Midbrain (tissue), 1 donor: ENCODE data around the gene SLC5A1.
"Not testable (repeated sequence)": the region's sequence is repeated elsewhere in the genome, so short reads cannot be mapped to it uniquely, and the experiment has no call there.

Experiments
- DNase-seq: peaks from one replicate; lab custom pipeline; 2025; lab: John Stamatoyannopoulos, UW

SLC5A1 gene

DNA sequence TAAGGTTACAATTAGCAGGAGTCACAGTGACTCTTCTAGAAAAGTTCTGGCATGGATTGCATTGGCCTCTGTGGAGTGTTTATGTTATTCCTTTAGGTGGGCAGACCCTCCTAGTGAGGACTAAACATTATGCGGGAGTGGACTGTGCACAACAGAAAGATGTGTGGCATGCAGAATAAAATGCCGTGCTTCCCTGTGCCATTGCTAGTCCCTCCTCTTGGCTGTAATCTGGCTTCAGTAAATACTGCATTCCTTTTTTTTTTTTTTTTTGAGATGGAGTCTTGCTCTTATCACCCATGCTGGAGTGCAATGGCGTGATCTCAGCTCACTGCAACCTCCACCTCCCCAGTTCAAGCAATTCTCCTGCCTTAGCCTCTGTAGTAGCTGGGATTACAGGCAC, 45.0 kb downstream of the SLC5A1 start:
- DNase-seq: no peak

DNA sequence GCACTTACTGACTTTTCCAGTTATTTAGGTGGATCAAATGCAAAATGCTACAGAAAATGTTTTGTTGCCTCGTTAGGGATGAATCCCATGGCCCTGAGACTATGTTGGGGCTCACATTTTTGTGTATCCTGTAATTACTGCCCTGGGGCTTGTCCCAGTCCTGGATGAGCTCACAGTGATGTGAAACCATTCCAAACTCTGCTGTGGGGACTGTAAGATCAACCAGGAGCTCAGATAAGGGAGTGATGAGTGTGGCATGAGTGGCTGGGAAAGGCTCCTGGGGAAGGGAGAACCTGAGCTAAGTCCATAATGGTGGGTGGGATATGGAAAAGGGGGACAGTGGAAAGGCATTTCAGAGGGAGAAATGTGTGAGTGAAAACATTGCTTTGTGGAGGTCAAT, 54.0 kb downstream of the SLC5A1 start:
- no peak for DNase-seq

DNA sequence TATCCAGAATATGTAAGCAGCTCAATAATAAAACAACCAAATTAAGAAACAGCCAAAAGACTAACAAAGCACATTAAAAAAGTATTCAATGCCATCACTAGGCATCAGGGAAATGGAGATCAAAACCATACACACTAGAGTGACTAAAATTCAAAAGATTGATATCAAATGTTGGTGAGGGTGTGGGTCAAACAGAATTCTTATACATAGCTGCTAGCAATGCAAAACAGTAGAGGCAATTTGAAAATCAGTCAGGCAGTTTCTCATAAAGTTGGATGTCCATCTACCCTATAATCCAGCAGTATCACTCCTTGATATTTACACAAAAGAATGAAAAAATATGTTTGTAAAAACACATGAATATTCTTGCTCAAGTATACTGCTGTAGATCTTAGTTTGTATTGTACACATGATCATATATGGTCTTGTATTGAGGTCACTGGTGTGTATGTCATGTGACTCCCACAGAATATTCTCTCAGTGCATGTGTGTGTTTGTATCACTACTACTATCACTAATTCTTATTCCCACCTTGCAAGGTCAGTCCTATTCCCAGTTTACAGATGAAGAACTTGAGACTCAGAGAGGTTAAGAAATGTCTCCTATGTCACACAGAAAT, 54.9 kb downstream of the SLC5A1 start:
- DNase-seq: no peak

DNA sequence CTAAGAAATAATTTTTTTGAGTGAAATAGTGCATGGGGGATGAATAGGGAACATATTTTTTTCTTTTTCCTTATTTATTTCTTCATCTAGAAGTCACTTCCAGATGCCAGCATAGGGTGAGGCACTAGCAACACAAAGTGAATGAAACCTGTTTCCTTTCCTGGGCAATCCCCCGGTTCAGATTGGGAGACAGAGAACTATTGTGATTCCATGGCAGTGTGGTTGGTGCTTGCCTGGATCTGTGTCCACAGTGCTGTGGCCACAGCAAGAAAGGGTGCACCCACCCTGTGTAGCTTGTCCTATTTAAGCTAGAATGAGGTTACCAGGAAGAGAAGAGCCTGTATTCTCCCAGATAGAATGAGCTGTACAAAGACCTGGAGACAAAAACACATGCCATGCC, 57.6 kb downstream of the SLC5A1 start:
- DNase-seq: no peak

DNA sequence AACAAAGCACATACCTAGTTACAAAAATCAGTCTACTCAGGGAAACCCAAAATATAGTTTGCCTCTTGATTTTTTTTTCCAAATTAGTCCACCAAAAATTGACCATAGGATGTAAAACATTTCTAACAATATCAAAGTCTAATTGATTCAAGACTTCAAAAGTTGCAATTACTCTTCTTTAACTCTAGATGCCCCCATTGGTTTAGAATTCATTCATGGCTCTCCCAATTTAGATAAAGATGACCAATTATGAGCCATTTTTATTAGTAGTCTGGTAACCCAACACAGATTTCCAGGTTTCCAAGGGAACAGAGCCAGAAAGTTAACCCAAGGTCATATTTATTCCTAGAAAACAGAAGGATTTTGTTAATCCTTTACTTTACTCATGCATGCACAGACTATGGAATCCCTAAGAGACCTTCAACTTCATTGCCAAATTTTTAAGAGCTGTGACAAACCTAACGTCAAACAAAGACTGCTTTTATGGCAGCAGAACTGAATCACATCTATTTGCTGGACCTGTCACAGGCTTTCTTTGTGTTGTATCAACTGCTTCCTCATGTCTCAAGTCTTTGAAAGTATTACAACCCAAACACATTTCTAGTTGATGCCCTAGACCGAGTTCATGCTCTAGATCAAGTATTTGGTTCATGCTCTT, 60.7 kb downstream of the SLC5A1 start:
- DNase-seq: peak; percentile 15

DNA sequence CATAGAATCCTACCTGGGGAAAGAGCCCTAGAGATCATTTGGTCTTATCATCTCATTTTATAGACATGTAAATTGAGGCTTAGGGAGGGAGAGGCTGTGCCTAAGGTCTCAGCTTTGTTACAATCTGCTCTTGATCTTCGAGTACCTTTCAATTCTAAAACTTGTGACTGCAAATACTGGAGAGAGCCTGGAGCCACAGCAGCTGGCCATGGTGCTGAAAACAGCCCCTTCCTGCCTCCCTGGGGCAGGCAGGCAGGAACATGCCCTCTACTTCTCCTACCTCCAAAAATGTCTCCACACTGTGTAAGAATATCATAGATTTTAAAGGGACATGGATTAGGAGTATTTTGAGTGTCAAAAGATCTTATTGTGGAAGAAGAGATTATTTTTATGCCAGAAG, 63.9 kb downstream of the SLC5A1 start:
- no peak for DNase-seq

DNA sequence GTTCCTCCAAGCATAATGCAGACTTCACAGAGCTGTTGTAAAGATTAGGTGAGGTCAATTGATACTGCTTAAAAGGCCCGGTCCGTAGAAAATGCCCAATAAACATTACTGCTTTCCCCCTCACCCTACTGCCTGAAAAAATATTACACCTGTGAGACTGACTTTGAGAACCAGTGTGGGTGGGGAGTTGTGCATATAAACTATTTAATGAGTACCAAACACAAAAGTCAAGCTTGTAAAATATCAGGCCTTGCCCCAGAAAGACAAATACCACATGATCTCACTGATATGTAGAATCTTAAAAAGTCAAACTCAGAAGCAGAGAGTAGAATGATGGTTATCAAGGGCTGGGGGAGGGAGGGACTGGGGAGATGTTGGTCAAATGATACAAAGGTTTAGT, 69.3 kb downstream of the SLC5A1 start:
- DNase-seq: no peak

DNA sequence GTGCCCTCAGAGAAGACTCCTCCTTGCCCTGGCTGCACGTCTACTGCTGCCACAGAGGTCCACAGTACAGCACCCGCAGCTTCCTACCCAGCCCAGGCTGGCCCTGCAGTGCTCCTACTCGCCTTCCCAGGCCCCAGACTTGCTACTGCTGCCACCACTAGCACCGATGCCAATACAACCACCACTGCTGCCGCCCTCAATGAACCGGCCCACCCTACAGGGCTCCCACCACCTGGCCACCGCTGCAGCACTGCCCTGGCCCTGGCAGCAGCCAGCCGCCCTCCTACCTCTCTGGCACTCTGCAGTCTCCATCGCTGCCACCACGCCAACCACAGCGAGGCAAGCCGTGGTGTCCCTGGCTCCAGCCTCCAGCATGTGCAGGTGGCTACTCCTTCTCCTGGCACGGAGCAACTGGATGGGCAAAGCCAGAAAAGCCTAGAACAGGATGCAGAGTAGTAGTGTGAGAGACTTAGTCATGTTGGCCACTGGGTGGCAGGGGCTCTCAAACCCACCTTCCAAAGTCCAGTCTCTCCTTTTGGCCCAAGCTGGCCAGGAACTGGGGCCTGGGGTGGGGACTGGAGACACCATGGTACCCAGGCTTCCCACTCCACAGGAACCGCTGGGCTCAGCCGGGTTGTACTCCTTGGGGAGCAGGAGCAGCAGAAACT, 76.6 kb downstream of the SLC5A1 start:
- DNase-seq: no peak

DNA sequence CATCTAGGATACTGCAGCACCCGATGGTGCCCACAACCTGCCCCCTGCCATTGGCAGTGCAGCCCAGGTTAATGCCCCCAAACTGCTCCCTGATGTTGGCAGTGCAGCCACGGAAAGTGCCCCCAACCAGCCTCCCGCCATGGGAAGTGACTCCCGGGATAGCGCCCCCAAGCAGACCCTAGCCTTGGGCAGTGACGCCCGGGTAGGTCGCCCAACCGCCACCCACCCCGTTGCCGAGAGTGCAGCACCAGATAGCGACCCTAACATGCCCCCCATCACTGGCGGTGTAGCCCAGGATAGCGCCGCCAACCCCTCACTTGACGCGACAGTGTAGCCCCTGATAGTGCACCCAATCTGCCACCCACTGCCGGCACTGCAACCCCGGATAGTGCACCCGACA, 77.5 kb downstream of the SLC5A1 start:
- DNase-seq: no peak

DNA sequence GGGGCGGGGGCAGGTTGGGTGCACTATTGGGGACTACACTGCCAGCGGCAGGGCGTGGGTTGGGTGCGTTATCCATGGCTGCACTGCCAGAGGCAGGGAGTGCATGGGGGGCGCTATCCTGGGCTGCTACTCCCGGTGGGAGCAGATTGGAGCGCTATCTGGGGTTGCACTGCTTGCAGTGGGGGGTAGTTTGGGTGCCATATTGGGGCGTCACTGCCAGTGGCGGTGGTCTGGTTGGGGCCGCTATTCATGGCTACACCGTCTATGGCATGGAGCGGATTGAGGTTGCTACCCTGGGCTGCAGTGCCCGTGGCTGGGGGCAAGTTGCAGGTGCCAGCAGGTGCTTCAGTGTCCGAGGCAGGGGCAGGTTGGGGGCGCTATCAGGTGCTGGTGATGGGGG, 79.8 kb downstream of the SLC5A1 start:
- no peak for DNase-seq

DNA sequence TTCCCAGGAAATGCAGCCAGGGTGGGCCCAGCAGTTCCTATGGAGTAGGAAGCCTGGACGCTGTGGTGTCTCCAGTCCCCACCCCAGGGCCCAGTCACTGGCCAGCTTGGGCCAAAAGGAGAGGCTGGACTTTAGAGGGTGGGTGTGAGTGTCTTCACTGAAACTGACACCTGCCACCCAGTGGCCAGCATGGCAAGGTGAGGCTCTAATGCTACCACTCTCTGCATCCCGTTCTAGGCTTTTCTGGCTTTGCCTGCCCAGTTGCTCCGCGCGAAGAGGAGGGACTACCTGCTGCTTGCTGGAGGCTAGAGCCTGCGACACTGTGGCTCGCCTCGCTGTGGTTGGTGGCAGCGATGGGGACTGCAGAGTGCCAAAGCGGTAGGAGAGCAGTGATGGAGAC, 80.6 kb downstream of the SLC5A1 start:
- DNase-seq: no peak

DNA sequence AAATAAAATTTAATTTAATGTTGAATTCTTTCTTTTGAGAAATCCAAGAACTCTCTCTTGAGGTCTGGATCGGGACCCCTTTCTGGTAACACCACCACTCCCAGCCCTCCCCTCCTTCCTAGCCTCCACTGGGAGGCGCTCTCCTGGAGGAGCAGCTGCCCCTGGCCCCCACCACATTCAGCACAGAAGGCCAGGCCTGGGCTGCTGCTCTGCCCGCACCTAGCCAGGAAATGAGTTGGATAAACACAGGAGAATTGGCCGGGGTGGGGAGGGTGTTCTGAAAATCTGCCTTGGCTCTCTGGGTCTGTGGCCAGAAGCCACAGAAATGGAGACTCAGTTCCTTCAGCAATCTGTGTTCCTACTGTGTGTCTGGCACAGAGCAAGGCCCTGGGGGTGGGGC, 84.8 kb downstream of the SLC5A1 start:
- DNase-seq: no peak

DNA sequence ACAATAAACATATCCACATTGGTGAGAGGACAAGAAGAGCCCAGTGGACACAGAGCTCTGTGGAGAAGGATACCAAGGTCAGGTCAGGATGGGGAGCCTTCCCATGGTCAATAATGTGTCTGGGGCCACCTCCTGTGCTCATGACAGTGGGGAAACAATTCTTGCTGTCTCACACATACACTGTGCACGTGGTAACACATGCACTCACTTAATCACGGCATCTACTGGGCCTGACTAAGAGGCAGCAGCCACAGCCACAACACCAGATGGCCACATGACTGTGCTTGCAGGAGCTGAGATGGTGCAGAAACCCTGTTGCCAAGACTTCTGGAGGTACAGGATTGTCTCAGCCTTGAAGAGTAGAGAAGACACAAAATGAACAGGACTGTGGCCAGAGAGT, 87.4 kb downstream of the SLC5A1 start:
- DNase-seq: no peak

DNA sequence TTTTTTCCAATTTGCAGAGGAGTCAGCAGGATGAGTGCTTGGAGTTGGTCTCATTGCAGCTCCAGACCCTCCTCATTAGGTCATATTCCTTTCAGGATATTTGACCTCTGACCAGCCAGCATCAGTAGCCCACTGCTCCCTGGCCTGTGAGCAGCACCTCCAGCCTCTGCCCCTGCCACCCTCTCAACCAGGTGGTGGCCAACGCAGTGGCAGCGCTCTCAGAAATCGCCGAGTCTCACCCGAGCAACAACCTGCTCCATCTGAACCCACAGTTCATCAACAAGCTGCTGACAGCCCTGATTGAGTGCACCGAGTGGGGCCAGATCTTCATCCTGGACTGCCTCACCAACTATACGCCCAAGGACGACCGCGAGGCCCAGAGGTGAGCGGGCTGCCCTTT, 89.1 kb downstream of the SLC5A1 start:
- DNase-seq: no peak

DNA sequence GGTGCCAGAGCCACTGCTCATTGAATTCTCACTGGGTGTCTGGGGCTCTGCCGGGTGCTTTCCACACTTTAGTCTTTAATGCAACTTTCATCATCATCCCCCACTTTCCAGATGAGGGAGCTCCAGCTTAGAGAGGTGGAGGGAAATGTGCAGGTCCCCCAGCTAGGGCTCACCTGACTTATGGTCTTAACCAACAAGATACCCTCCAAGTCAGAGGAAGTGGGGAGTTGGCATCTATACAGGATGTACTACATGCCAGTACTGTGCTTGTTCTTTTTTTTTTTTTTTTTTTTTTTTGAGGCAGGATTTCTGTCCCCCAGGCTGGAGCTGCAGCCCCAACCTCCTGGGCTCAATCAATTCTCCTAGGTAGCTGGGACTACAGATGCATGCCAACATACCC, 89.7 kb downstream of the SLC5A1 start:
- no peak for DNase-seq

DNA sequence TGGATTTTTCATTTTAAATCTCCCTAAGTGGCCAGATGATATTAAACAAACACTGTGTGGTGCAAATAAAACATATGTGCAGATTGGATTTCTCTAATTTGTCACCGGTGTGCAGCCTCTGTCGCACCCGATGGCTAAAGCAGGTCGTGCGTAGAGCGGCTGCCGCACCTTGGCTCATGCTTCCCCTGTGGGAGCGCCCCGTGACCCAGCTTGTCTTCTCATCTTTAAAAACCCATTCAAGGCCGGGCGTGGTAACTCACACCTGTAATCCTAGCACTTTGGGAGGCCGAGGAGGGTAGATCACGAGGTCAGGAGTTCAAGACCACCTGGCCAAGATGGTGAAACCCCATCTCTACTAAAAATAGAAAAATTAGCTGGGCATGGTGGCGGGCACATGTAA, 91.7 kb downstream of the SLC5A1 start:
- DNase-seq: not testable (repeated sequence)

DNA sequence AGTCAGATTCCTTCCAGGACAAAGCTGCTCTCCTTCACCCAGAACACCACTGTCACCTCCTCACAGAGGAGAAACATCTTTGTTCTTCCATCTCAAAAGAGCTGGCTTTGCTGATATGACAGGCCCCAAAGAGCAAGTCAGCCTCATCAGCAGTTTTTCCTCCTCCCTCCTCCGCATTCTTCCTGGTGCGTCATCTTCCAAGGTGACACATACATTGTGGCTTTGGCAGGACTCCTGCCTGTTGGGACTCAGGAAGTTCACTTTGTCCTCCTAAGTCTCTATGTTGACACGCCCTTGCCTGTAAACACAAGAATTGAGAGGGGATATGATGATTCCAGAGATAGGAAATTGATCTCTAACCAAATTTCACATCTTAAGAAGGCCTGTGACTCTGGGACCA, 92.9 kb downstream of the SLC5A1 start:
- DNase-seq: not testable (repeated sequence)

DNA sequence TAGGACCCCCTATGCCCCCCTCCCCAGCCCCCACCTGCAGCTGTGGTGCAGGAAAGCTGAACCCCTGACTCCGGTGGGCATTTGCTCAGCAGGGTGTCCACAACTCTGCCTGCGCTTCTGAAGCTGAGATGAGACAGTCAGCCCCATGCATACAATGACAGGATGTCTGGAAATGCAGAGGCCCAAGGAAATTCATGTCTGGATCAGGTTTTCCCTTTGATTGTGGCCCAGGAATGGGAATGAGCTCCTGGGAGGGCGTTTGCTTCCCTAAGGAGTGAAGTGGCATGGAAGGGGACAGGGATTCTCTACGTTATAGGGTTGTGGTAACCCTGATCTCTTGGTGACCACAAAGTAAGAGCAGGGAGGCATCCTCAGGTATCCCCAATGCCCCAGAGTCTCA, 93.8 kb downstream of the SLC5A1 start:
- not testable (repeated sequence) for DNase-seq

DNA sequence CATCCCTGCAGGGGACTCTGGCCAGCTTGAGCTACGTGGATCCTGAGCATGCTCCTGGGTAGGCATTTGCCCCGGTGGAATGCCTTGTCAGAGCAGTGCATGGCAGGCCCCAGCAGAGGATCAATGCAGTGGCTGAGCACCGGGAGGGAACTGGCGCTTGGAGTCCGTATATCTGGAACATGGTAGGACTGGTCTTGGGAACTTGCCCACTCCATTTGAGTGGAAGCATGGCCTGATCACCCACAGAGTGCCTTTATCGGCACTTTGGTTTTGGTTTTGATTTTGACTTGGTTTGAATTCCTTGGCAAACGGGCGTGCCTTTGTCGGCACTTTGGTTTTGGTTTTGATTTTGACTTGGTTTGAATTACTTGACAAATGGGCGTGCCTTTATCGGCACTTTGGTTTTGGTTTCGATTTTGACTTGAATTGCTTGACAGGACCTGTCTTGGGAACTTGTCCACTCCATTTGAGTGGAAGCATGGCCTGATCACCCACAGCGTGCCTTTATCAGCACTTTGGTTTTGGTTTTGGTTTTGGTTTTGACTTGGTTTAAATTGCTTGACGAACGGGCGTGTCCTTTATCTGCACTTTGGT, 94.8 kb downstream of the SLC5A1 start:
- DNase-seq: not testable (repeated sequence)

DNA sequence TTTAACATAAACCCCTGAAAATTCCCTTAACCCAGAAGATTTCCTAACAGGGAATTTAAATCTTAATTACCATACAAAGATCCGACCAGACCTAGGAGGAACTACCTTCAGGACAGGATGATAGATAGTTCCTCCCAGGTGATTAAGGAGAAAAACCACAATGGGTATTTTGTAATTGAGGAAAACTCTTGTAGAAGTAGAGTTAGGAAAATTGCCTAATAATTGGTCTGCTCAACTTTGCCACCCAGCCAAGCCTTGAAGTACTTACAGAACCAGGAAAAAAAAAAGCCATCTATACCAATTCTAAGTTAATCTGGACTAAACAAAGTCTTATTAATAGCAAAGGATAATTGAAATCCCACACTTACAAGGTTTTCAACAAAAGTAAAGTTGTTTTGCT, 95.5 kb downstream of the SLC5A1 start:
- DNase-seq: not testable (repeated sequence)

DNA sequence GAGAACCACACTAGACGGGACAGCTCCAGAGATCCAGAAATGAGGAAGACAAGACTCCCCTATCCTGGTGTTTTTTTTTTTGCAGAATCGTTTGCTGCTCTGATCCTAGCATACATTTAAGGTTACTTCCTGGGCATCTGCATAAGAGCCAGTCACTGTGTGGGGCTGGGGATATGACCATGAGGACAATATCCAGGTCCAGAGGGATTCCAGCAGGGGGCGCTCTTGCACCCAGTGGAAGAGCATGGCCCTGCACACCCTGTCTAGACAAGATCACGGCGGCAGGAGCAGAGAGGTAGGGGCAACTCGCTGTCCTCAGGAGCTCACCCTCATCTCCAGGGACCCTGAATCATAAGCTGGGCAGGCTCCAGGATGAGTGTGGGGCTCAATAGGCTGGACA, 97.6 kb downstream of the SLC5A1 start:
- DNase-seq: not testable (repeated sequence)

DNA sequence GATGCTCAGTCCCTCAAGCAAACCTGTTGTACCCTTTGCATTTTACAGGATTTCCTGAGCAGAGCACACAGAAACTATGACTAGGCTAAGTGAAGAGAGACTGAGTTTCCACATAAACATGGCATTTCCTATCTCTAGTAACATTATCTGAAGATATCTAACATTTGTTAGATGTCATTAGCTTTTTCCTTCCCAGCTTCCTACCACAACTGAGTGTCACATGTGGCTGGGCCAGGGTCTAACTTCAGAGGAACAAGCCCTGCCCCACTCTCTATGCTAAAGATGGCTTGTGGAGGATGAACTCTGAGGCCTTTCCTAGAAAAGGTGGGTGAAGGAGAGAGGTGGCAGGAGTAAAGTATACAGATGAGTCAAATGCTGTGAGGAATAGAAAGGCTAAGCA, 99.5 kb downstream of the SLC5A1 start:
- DNase-seq: no peak
